Activated CD4-positive, alpha-beta T cell treated with anti-CD3 and anti-CD28 coated beads, Interleukin-2, amount 10 ng/mL, durations not matched to agents 7 days and 5 days (primary cell): ENCODE results near the gene USP4. TPM values are rescaled to one million over a fixed set of nuclear protein-coding genes. Genes with fewer than 3 reads are reported as not detected.
"Not testable (repeated sequence)": the region's sequence is repeated elsewhere in the genome, so short reads cannot be mapped to it uniquely, and the experiment has no call there.

Experiments used
- CTCF ChIA-PET: fragments of 350-600 bp; sonication (Branson Sonifier 250); formaldehyde crosslinking; loops from one replicate; lab custom pipeline; 2021; ENCODE audit warnings: antibody characterized with exemption; lab: Charles Lee
- POLR2A ChIA-PET: fragments of 350-600 bp; sonication (Branson Sonifier 250); formaldehyde crosslinking; loops from one replicate; lab custom pipeline; 2021; ENCODE audit warnings: antibody characterized with exemption; lab: Charles Lee
- DNase-seq: peaks from one replicate; pipeline ENCODE4 v3.0.0-alpha.2; 2020
- H3K27ac Mint-ChIP-seq: one replicate; pipeline ENCODE4 v1.8.0; 2021; ENCODE audit warnings: mild to moderate bottlenecking, moderate library complexity, mixed read lengths
- H3K27me3 Mint-ChIP-seq: one replicate; pipeline ENCODE4 v1.8.0; 2021; ENCODE audit warnings: mixed read lengths
- H3K36me3 Mint-ChIP-seq: one replicate; pipeline ENCODE4 v1.8.0; 2021; ENCODE audit warnings: low read depth, mixed read lengths
- H3K4me1 Mint-ChIP-seq: one replicate; pipeline ENCODE4 v1.8.0; 2021; ENCODE audit warnings: mixed read lengths
- H3K4me3 Mint-ChIP-seq: one replicate; pipeline ENCODE4 v1.8.0; 2021; ENCODE audit warnings: mild to moderate bottlenecking, moderate library complexity, mixed read lengths
- H3K9me3 Mint-ChIP-seq: one replicate; pipeline ENCODE4 v1.8.0; 2021; ENCODE audit warnings: mixed read lengths
- total RNA-seq, 2 experiments: library from RNA; stranded (reverse); gene quantifications; one replicate each; pipeline ENCODE4 v1.2.3, GENCODE V29; 2021

Gene USP4
- total RNA-seq, 2 experiments from 2014 or later: 87.1 to 88.4 TPM

DNA sequence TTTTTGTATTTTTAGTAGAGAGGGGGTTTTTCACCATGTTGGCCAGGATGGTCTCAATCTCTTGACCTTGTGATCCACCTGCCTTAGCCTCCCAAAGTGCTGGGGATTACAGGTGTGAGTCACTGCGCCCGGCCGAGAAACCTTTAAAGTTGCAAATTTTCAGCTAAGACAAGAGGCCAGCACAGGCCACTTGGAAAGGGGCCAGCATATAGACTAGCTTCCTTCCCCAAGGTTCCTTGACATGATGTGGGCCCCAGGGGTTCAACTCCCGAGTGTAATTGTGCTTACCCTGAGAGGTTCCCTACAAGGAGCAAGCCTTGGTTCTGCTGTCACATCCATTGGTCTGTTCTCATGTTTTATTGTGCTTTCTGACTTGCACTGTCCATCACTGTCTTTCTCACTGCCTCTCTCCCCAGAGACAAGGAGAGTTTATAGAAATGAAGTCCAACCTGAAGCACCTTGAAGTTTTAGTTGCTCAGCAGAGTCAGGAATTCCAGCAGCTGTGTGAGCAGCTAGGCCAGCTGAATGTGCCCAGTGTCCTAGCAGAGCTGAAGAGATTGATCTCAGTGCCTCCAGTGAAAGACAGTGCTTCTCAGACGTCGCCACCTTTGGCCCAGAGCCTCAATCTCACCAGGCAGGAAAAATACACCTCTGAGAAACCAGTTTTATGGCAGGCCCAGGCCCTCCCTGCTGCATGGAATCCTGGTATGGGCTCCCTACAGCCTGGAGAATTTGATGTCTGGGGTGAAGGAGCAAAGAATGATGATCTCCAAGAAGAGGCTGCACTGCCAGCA is 83.9 kb downstream of the USP4 start:
- CTCF ChIA-PET: no interaction called here
- Mint-ChIP-seq H3K4me1 (peaks cover 5% of the 10 kb centered on the region), H3K36me3 (no peaks in the 10 kb centered on the region), H3K27me3 (no peaks in the 10 kb centered on the region), H3K9me3 (no peaks in the 10 kb centered on the region), H3K4me3 (no peak overlapping the region), H3K27ac (no peak overlapping the region)
- POLR2A ChIA-PET: no interaction called here
- DNase-seq: no peak

DNA sequence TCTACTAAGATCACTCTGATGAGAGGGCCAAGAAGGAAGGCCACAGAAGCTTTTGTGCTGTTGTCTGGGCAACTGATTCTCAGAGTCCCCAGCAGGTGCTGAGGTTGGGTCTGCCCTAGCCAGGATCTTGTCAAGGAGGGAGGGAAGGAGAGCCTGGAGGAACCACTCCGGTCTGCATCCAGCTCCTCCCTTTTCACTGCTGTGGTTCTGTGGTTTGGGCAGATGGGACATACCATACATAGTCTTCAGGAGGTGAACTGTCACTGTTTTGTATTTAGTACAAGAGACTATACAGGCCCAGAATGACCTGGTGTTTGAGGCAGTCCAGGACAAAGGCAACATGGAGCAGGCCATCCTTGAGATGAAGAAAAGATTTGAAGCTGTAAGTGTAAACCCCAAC is 84.7 kb downstream of the USP4 start:
- no peak overlapping the region for H3K27ac Mint-ChIP-seq
- no peaks in the 10 kb centered on the region for H3K36me3 Mint-ChIP-seq
- H3K4me3 Mint-ChIP-seq: no peak overlapping the region
- CTCF ChIA-PET: interaction anchor here (0.6 to 1.4 kb wide), 3 partner anchors 12 to 408 kb away, joined by 3 to 5 read pairs (median 3); no protein-coding TSS in a partner anchor
- no peaks in the 10 kb centered on the region for H3K27me3 Mint-ChIP-seq
- no peak for DNase-seq
- POLR2A ChIA-PET: interaction anchor here (0.6 kb wide), 2 partner anchors 9 to 197 kb away, joined by 3 read pairs; no protein-coding TSS in a partner anchor
- H3K9me3 Mint-ChIP-seq: no peaks in the 10 kb centered on the region
- H3K4me1 Mint-ChIP-seq: peaks cover 5% of the 10 kb centered on the region

DNA sequence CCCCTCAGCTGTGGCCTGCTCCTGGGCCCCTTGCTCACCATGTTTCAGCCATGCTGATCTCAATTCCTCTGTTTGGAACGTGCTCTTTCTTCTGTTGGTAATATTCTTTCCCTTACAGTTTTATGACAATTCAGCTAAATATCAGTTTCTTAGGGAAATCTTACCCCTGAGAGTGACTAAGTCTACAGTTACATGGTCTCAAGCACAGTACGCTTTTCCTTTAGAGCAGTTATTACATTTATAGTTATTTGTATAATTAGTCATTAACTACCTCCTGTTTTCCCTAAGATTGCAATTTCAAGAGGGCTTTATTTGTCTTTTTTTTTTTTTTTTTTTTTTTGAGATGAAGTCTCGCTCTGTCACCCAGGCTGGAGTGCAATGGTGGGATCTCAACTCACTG is 86.3 kb downstream of the USP4 start:
- ChIA-PET CTCF (interaction anchor here (1.4 kb wide), 1 partner anchor 15 kb away, joined by 3 read pairs; no protein-coding TSS in a partner anchor), POLR2A (no interaction called here)
- Mint-ChIP-seq H3K9me3 (no peaks in the 10 kb centered on the region), H3K4me3 (no peak overlapping the region), H3K27me3 (no peaks in the 10 kb centered on the region), H3K27ac (no peak overlapping the region), H3K36me3 (no peaks in the 10 kb centered on the region), H3K4me1 (peaks cover 5% of the 10 kb centered on the region)
- DNase-seq: no peak

GRCh38 chr3:49248840-49249227 is 91.0 kb downstream of the USP4 start:
- Mint-ChIP-seq H3K36me3 (no peaks in the 10 kb centered on the region), H3K9me3 (no peaks in the 10 kb centered on the region)

GRCh38 chr3:49244581-49245205 is 95.2 kb downstream of the USP4 start:
- CTCF ChIA-PET: no interaction called here

More at GRCh38 chr3:49248840-49249227, 91.0 kb downstream of the USP4 start:
- no peaks in the 10 kb centered on the region for H3K4me1 Mint-ChIP-seq
- no peak overlapping the region for H3K4me3 Mint-ChIP-seq
- no peak for DNase-seq
- H3K27me3 Mint-ChIP-seq: no peaks in the 10 kb centered on the region
- POLR2A ChIA-PET: no interaction called here
- CTCF ChIA-PET: interaction anchor here (0.6 to 1.6 kb wide), 3 partner anchors 13 to 306 kb away, joined by 3 to 5 read pairs (median 3); no protein-coding TSS in a partner anchor
- H3K27ac Mint-ChIP-seq: no peak overlapping the region

GRCh38 chr3:49240091-49240490 is 99.8 kb downstream of the USP4 start:
- DNase-seq, H3K4me1 Mint-ChIP-seq, POLR2A ChIA-PET, H3K27ac Mint-ChIP-seq, CTCF ChIA-PET, H3K36me3 Mint-ChIP-seq, H3K9me3 Mint-ChIP-seq, H3K4me3 Mint-ChIP-seq, H3K27me3 Mint-ChIP-seq: not testable (repeated sequence)

More at GRCh38 chr3:49244581-49245205, 95.2 kb downstream of the USP4 start:
- H3K4me1 Mint-ChIP-seq: no peaks in the 10 kb centered on the region
- POLR2A ChIA-PET: no interaction called here
- H3K27ac Mint-ChIP-seq: no peak overlapping the region
- H3K36me3 Mint-ChIP-seq: no peaks in the 10 kb centered on the region
- H3K4me3 Mint-ChIP-seq: no peak overlapping the region
- H3K9me3 Mint-ChIP-seq: no peaks in the 10 kb centered on the region
- no peaks in the 10 kb centered on the region for H3K27me3 Mint-ChIP-seq
- DNase-seq: no peak

GRCh38 chr3:49238274-49239127 is 101.4 kb downstream of the USP4 start:
- Mint-ChIP-seq H3K36me3 (peaks cover 1% of the 10 kb centered on the region), H3K27me3 (no peaks in the 10 kb centered on the region), H3K27ac (no peak overlapping the region), H3K9me3 (peaks cover 18% of the 10 kb centered on the region), H3K4me1 (peaks cover 6% of the 10 kb centered on the region), H3K4me3 (no peak overlapping the region)
- CTCF ChIA-PET: interaction anchor here (0.6 to 1.4 kb wide), 7 partner anchors 16 to 612 kb away, joined by 3 to 5 read pairs (median 3); no protein-coding TSS in a partner anchor
- no peak for DNase-seq
- POLR2A ChIA-PET: interaction anchor here (0.6 to 1.0 kb wide), 3 partner anchors 67 to 522 kb away, joined by 3 to 4 read pairs (median 3); partner anchors contain the start of gene KLHDC8B

- peaks cover 1% of the 10 kb centered on the region for H3K36me3 Mint-ChIP-seq
- no peaks in the 10 kb centered on the region for H3K27me3 Mint-ChIP-seq
- no peak for DNase-seq
- peaks cover 27% of the 10 kb centered on the region for H3K9me3 Mint-ChIP-seq
- no peak overlapping the region for H3K4me3 Mint-ChIP-seq
- peaks cover 6% of the 10 kb centered on the region for H3K4me1 Mint-ChIP-seq
- no peak overlapping the region for H3K27ac Mint-ChIP-seq
- CTCF ChIA-PET: no interaction called here
- POLR2A ChIA-PET: no interaction called here
These were observed 102.5 kb downstream of the USP4 start for GRCh38 chr3:49237344-49237743.

GRCh38 chr3:49236226-49236625 is 103.6 kb downstream of the USP4 start:
- Mint-ChIP-seq H3K36me3 (peaks cover 1% of the 10 kb centered on the region), H3K4me1 (peaks cover 6% of the 10 kb centered on the region), H3K27me3 (no peaks in the 10 kb centered on the region), H3K4me3 (no peak overlapping the region), H3K9me3 (peaks cover 32% of the 10 kb centered on the region), H3K27ac (no peak overlapping the region)
- no peak for DNase-seq
- CTCF ChIA-PET: no interaction called here
- POLR2A ChIA-PET: interaction anchor here (0.6 kb wide), 1 partner anchor 174 kb away, joined by 3 read pairs; no protein-coding TSS in a partner anchor

DNA sequence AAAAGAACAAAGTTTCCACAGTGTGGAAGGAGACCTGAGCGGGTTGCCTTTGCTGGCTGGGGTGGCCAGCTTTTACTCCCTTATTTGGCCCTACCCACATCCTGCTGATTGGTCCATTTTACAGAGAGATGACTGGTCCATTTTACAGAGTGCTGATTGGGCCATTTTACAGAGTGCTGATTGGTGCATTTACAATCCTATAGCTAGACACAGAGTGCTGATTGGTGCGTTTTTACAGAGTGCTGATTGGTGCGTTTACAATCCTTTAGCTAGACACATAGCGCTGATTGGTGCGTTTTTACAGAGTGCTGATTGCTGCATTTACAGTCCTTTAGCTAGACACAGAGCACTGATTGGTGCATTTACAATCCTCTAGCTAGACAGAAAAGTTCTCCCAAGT is 111.0 kb downstream of the USP4 start:
- POLR2A ChIA-PET, DNase-seq, CTCF ChIA-PET, H3K36me3 Mint-ChIP-seq, H3K4me1 Mint-ChIP-seq, H3K4me3 Mint-ChIP-seq, H3K27ac Mint-ChIP-seq, H3K27me3 Mint-ChIP-seq: not testable (repeated sequence)
- peaks cover 47% of the 10 kb centered on the region for H3K9me3 Mint-ChIP-seq
